NCI-H1105 treated with DMSO at 0.1 percent for 48 hours (cell line): ENCODE measurements around the gene ZEB2.

ENCODE experiments used
- DNase-seq: peaks from one replicate; lab custom pipeline; 2025; lab: John Stamatoyannopoulos, UW

The ZEB2 gene

DNA sequence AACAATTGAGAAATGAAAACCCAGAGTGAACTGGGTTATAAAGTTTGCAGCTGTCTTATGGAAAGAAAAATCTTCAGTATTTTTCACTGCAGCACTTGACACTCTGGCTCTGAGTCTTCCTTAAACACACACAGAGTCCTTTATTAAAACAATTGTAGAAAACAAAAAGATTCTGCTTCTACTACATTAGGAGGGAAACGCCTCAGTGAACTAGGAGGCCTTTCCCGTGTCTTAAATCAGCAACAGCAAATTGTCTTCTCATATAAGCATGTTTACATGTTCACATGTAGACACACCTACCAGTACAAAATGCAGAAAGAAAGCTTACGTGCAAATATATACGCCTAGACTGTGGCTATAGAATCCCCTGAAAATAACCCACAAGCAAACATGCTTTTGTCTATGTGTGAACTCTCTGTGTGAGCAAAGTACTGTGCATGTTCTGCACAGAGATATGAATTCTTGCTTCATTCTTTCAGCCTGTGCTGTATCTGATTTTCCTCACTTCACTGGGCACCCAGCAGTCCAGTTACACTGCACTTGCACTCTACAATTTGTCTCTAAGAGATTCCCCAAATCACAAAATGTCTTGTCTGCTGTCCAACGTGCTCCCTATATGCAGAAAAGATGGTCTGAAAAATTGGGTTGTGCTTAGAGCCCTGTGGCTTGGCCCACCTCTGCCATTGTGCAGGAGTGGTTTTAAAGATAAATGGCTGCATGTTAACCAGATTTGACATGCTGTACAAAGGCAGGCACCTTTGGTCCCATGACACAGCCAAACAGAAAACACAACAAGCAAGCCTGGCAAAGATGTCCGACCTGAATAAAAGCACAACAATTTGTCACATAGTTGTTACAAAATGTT is 24.5 kb downstream of the ZEB2 start:
- no peak for DNase-seq

DNA sequence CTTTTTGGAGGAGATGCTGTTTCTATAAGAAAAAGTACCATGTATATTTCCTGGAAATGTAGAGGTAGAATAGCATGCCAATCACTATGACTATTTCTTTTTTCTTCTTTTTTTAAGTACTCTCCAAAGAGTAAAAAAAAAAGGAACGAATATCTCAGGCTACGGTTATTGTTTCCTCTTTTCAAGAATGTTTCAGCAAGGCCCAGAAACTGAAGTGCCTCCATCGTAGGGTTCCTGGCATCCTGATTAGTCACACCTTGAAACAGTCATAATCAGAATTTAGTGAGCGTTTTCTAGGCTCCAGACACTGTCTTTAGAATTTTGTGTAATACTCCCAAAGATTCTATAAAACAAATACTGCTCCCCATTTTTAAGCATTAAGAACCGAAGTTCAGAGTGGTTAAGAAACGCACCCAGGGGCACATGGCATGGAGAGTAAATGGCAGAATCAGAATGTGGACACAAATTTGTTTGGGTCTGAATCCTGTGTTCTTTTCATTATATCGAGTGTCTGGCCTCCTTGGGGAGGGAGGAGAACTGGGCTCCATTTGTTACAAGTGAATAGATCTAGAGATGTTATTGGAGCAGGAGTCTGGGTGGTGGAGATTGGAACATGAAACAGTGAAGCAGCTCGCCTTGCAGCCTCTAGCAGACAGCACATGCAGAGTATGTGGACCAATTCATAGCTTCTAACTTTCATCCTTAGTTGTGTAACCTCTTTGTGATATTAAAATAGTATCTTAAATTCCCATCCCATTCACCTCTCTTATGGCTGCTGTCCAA is 26.7 kb downstream of the ZEB2 start:
- no peak for DNase-seq

DNA sequence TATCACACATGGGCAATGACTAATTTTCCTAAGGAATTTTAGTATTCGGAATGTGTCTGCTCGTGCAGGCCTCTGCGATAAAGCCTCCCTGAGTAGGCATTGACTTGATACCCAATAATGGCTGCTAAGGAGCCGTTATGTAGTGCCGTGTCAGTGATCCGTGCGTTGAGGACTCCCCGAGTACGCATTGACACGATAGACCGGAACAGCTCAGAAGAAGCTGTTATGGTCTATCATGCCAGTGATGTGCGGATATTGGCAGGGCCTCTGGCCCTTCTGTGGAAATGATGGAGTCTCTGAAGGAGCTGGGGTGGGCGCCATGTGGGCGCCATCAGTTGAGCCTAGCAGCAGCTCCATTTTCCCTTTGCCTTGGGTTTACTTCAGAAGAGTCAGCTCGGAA is 29.1 kb downstream of the ZEB2 start:
- no peak for DNase-seq

DNA sequence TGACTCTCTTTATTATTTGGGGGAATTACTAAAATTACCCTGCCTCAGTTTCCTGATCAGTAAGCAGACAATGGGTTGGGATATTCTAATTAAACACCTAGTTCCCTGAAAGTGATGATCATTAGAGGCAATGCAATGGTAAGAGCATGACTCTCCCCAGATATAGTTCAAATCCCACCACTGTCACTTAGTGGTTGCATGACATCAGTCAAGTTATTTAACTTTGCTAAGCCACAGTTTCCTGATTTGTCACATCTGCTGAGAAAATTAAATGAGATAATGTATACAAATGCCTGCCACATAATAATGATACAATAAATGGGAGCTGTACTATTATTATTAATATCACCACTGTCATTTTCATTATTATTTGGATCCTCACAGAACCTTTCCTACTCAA is 29.9 kb downstream of the ZEB2 start:
- DNase-seq = no peak

DNA sequence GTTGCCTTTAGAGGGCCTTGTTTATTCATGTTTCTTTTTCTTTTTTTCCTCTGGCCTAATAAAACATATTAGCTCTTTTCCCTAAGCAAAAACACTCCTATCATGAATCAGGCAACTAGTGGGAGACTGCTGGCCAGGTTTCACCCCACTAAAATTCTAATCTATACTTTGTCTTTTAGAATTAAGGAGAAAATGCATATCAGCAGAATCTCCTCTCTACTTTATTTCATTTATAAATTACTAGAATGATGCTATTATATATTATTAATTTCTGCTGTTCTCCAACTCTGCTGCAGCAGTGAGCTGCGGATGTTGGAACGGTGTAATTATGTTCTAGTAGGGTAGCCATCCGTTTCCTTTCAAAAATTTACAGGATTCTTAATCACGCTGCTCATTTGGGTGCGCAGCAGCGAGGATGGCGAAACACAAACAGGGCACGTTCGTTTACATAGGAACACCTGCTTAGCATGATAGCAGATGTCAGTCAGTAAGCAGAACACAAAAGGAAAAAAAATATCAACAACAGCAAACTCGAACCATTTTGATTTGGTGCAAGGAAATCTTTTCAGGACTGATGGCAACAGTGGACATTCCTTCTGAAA is 30.5 kb downstream of the ZEB2 start:
- DNase-seq = peak; percentile 82

DNA sequence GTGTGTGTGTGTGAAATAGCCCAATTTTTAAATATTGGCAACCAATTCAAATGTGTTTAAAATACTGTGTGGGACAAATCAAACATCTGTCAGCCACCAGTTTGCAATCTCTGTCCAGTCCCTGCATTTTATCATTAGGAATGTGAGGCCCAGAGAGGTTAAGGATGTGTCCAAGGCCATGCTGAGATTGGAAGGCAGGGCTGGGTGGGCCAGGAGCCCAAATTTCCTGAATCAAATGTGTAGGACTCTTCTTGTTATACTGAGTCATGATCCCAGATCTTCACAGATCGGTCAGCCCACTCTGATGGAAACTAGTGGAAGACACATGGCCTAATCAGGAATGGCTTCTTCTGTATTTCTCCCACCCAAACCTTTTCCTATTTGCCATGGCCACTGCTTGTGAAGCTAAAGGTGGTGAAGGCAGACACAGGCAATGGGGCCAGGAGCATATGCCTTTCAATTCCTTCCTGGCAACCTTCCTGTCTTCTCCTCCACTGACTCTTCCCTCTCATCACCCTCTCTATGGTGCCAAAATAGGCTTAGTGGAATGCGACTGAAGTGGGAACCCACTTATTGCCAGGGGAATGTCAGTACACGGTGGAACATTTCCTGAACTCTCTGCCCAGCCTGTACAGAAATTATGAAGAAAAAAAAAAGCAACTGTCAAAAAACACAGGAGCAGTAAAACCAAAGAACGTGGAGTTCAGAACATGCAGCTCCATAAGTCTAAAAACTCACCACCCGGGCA is 35.5 kb downstream of the ZEB2 start:
- DNase-seq = no peak

DNA sequence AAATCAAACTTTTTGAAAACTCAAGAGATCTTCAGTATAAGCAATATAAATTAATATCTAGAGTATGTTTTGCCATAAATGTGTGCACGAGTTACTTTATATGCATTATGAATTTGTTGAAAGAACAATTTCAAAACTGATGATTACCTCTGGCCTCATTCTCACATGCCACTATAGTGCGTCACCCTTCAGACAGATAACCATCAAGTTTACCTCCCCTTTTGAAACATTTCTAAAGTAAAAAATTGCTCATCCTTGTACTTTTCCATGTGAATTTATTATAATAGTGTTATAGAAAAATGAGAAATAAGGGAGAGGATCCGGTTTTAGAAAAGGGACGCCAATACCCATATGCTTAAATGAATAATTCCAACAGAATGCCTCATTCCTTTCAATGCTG is 38.3 kb downstream of the ZEB2 start:
- no peak for DNase-seq

DNA sequence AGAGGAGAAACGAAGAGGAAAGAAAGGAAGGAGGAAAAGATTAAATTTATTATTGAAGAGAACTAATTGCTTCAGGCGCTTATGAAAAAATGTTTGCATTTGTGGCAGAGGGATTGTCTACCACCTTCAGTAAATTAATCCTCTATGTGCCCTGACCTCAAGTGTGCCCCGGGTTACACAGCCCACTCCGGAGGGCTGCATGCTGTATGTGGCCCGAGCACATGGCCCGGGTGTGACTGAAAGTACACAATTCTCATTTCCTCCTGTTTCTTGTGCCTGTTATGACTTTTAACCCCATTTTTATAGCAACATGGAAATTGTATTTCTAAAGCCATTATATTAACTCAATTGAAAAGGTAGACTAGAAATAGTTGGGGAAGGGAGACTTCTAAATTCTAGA is 38.8 kb downstream of the ZEB2 start:
- no peak for DNase-seq

DNA sequence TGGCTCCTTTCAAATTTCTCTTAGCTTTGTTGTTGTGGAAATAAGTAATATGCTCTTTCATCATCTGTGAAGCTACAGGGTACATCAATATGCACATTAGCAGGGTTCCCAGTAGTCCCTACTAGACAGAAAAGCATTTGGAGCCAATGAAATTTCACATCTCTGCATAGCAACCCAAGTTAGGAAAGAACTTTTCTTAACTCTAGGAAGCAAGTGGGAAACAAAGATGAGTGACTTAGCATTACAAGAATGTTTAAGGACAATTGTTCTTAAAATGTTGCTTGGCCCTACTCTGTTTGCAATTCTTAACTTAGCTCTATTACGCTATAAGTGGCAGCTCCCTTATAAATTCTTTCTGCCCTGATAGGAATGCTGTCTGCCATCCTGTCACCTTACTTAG is 39.6 kb downstream of the ZEB2 start:
- no peak for DNase-seq

DNA sequence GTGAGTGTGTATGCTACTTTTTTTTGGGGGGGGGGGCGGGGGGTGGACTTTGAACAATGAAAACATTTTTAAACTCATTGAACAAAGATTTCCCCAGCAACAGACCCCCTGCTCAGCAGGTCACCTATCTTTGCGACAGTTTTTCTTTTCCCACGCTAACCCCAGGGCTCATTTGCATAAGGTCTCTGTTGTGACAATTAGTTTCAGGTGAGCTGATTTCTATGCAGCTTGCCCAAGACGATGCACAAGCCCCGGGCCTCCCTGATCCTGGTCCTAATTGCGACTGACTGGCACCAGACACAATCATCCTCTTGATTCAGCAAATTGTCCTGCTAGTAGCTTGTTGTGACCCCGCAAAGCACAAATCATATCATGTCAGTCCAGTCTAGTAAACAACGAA is 40.3 kb downstream of the ZEB2 start:
- no peak for DNase-seq

DNA sequence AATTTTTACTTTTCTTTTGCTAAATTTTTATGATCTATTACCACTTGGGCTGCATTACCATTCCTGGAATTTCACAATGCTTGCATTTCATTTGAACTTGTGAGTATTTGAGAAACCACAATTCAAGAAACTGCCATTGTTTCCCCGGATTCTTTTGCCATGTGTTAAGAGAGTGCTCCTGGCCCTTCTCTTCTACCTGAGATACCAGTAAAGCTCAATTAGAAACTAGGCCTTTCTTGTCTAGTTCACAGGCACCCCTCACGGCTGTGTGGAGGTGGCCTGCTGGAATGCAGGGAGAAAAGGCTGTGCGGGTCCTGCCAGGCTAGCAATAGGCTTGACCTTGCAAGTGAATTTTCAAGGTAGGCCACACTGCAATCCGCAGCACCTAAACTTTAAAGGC is 40.8 kb downstream of the ZEB2 start:
- no peak for DNase-seq

DNA sequence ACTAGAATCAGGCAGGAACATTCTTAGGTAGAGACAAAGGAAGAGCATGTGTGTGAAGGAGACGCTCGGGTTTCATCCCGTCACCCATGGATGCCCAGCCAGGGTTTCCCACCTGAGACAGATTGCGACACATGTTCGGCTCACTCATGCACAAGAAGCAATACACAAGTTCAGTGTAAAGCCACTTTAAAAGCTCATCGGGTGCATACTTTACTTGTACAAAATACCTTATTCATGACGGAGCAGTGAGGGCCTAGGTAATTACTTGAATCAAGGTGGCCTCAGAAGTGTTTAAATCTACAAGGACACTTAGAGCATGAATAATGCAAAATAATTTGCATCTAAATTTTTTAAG is 42.0 kb downstream of the ZEB2 start:
- no peak for DNase-seq

DNA sequence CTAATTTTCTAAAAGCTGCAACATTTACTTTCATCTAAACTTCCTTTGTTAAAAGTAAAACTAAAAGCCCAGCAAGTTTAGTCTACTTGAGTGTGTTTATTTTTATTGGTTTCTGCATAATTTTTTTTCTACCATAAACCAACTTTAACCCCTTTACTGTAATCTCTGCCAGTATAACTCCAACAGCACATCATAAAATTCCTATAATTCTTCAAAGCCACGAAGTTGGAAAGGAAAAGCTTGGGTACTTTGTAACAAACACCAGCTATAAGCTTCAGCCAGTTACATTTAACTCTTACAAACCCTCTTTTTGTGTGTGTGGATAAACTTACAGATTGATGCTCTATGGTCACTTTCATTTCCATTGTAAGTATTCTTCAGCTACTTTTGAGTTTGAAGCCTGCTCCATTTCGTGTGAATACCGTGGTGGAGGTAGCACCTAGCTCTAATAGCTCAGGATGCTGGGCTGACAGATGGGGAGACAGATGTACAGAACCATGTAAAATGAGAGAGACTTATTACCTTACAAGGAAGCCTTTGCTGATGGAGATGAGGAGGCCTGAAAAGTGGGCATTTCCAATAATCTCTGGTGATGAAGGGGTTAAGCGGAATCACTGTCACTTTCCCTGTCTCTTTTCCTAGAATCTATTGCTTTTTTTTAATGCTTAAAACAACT is 42.5 kb downstream of the ZEB2 start:
- no peak for DNase-seq

DNA sequence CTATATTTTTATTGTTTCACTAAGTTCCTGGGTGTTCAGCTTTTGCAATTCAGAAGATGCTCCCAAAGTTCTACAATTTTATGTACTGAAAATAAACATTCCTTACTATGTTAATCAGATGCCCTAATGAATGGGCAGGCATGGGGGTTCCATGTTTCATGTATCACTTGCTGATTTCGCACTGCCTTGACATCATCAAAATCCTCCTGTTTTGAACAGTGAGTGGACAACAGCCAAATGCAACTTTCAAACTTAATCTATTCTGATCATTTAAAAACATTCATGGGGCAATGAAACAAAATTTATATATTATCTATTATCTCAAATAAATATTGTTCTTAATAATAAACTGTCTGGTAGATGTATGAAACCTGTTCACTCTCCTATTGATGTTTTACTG is 43.2 kb downstream of the ZEB2 start:
- no peak for DNase-seq

DNA sequence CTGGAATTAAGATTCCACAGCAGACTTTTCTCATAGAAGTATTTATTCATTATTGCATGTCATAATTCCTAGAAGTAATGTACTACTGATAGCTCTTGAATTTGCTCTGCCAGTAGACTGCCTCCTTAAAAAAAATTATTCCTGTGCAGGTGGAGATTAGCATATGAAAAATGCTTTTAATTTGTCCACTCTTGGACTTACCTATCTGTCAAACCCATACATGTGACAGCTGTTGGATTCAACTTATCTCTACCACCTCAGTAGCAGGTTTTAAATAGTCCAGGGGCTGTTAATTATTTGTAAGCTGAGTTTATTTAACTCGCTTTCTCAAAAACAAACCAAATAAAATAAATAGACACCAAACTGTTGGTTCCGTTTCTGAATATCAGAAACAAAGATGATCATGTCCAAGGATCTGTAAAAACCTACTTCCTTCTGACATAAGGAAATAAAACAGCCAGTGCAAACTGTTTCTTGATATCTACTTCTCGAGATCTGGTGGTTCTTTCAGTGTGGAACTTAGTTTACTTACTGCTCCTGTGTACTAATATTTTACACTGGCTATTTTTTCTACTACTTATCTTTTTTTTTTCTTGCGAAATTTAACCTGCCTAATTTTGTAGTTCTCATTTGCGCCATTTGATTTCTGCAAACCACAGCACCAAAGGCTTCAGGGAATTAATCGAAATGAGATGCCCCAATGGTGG is 44.2 kb downstream of the ZEB2 start:
- no peak for DNase-seq

DNA sequence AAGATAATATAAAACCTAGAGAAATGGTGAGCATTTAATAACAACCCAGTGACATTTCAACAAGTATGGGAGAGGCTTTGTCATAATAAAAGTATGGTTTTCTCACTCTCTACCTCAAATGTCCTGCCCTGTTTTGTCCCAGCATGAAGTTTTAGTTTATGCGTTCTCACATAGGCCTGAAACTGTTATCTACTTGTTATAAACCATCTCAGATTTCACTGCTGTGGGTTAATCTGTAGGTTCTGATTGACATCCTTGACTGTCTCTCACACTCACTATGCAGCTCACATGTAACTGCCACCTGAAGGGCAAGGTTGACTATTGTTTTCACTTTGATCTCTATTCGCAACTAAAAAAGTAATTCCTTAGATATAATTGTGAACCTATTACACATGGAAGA is 44.9 kb downstream of the ZEB2 start:
- DNase-seq = no peak

DNA sequence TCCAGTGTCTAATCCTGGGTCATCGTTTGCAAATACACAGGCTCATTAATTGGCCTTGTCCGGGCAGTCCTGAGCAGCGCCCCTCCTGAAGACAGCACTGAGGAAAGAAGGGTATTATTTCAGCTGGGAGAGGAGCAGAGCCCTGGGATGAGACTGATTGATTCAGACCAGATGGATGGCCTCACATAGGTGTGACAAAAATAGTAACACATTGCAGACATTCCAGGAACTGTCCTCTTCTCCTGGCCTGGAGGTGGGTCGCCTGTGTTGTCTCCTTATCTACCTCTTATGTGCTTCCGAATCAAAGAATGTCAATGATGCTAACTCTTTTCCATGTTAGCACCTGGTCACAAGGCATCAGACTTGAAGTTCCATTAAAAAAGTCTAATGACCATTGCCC is 45.9 kb downstream of the ZEB2 start:
- DNase-seq = no peak

DNA sequence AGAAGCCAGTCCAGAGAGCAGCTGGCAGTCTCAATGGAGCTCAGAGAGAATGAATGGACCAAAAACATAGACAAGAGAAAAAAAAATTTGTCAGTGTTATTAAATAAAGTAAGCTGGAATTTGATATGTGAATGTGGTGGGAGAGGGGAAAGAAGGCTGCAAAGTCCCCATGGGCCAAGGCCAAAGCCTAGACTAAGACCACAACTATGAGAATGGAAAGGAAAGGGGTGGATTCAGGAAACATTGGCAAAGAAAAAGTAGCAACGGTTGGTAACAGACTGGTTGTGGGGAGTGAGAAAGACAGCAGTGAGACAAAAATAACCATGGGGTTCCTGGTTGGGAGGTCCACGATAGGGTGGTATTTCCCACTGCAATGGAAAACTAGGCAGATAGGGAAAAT is 47.0 kb downstream of the ZEB2 start:
- DNase-seq = no peak

DNA sequence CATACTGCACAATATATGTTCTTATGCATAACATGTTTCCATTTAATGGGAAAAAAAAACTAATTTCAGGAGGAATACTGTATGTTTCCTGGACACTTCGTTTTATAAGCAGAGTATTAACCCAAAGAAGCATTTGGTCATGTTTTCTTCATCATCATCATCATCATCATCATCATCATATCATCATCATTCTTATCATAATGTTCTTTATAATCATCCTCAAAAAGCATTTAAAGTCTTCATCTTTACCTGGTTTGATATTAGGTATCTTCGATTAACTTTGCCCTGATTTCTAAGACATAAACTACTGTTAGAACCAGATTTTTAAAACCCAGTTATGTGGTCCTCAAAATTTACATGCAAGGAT is 47.9 kb downstream of the ZEB2 start:
- no peak for DNase-seq

DNA sequence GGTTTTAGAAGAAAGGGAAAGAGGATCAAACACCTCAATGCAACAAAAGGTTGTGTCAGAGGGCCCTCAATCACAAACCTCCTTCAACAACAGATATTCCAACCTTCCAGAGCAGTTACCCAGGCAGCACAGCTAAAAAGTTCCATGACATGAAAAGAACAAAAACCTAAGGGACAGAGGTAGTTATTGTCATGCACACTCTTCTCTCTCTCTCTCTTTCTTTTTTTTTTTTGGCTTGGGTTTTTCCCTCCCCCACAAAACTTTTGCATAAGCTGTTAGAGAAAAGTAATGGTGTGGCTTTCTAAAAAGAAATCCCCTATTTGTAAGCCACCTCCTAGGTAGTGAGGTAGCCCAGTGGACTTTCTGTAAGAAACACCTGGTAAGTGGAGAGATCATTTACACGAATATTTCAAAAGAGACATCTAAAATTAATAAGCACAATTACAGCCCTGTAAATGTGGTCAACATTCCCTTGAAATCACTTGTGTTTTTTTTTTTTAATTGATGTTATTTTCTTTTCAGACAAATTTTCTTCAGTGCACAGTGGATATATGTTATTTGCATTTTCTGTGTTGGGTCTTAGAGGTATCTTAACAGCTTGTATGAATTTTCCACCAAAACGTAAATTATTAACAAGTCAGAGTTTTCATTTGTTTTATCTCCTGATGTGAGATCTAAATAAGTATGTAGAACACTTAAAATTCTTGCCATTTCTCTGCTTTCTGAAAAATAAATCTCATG is 48.4 kb downstream of the ZEB2 start:
- no peak for DNase-seq

DNA sequence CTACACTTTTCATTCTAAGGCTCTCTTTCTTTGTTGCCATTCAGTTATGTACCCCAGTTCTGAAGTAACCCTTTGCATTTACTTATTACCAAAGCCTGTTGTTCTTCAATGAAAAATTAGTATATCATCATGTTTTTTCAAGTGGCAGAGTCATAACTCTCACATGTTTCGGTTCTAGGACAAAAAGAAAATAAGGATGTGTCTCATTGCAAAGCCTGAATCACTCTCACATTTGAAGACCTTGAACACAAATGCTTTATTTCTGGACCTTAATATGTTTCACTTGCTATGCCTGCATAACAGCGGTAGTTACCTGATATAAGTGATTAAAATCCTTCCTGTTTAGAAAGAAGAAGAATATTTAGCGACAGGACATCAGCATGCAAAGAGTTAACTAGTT is 49.1 kb downstream of the ZEB2 start:
- DNase-seq = no peak
